ENCODE data around the gene SAMM50.

DNA sequence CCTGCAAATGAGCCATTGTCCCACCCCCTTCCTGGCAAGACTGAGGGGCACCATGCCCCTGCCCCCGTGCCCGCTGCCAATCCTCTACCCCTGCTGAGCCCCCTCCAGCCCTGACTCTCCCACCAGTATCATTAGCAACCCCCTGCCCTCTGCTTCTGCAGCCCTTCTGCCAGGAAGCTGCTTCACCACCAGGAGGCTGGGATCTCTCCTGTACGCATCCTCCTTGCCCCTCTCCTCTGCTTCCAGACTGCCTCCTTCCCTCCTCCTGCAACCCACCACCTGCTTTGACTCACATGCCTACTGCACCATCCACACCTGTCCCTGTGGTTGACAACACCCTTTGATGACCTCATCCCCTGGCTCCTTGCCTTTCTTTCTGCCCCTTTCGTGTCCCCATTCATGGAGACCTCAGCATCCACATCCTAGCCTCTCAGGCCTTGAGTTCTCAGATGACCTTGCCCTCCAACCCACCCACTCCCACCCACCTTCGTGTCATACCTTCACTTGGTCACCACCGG is 45.0 kb upstream of the SAMM50 start:
- TF ChIP-seq POLR2A (IDR thresholded peaks at IDR 0.05; ENCODE audit: low read depth, low read length) (no peak), POLR2AphosphoS5 (IDR thresholded peaks at IDR 0.05; ENCODE audit: low read depth, low read length) (no peak), TAF1 (IDR thresholded peaks at IDR 0.05; ENCODE audit: low read depth, low read length) (no peak), PAX5 (IDR thresholded peaks at IDR 0.05; ENCODE audit: insufficient read depth, low read length, severe bottlenecking) (no peak), SPI1 (IDR thresholded peaks at IDR 0.05; ENCODE audit: low read depth, low read length) (no peak)

All from GM12891 (cell line).